ENCODE results near the gene CENATAC. TPM values are rescaled to one million over a fixed set of nuclear protein-coding genes. Genes with fewer than 3 reads are reported as not detected.

CENATAC gene
- total RNA-seq, 1 donor, result 34.5 TPM

GRCh38 chr11:119044708-119045107 lies 46.8 kb downstream of the CENATAC start:
- peak; percentile 20 for TF ChIP-seq CTCF (IDR thresholded peaks at IDR 0.05; ENCODE audit: insufficient read depth, low read depth, low read length)
- H3K4me3 ChIP-seq (ENCODE audit: low read depth, low read length), result no peak overlapping the region
- no peak for DNase-seq (ENCODE audit: low read depth)

- TF ChIP-seq CTCF (IDR thresholded peaks at IDR 0.05; ENCODE audit: insufficient read depth, low read depth, low read length), result no peak
- H3K4me3 ChIP-seq (ENCODE audit: low read depth, low read length), result no peak overlapping the region
- no peak for DNase-seq (ENCODE audit: low read depth)
Observed at GRCh38 chr11:119046489-119046888, 48.6 kb downstream of the CENATAC start.

- no peak for TF ChIP-seq CTCF (IDR thresholded peaks at IDR 0.05; ENCODE audit: insufficient read depth, low read depth, low read length)
- DNase-seq (ENCODE audit: low read depth), result no peak
Observed at GRCh38 chr11:119047205-119047604, 49.3 kb downstream of the CENATAC start.

GRCh38 chr11:119048644-119049043 lies 50.7 kb downstream of the CENATAC start:
- TF ChIP-seq CTCF (IDR thresholded peaks at IDR 0.05; ENCODE audit: insufficient read depth, low read depth, low read length), result no peak
- no peak overlapping the region for H3K4me3 ChIP-seq (ENCODE audit: low read depth, low read length)
- no peak for DNase-seq (ENCODE audit: low read depth)

More at GRCh38 chr11:119047205-119047604, 49.3 kb downstream of the CENATAC start:
- no peak overlapping the region for H3K4me3 ChIP-seq (ENCODE audit: low read depth, low read length)

- TF ChIP-seq CTCF (IDR thresholded peaks at IDR 0.05; ENCODE audit: insufficient read depth, low read depth, low read length), result no peak
- no peak for DNase-seq (ENCODE audit: low read depth)
- H3K4me3 ChIP-seq (ENCODE audit: low read depth, low read length), result no peak overlapping the region
Observed at GRCh38 chr11:119049081-119049480, 51.1 kb downstream of the CENATAC start.

GRCh38 chr11:119051440-119052162 lies 53.7 kb downstream of the CENATAC start:
- TF ChIP-seq CTCF (IDR thresholded peaks at IDR 0.05; ENCODE audit: insufficient read depth, low read depth, low read length), result no peak
- DNase-seq (ENCODE audit: low read depth), result no peak
- H3K4me3 ChIP-seq (ENCODE audit: low read depth, low read length), result no peak overlapping the region
